CD4-positive, alpha-beta T cell treated with Interleukin-2 at 100 ng/mL for 4 hours (primary cell): Measurements from ENCODE around the gene CACNA1C.

Source experiments
- DNase-seq: peaks from one replicate; pipeline ENCODE4 v3.0.0-alpha.2; 2020; ENCODE audit warnings: low spot score

CACNA1C gene

GRCh38 chr12:2052826-2053678, at the start of gene CACNA1C:
CACNA1C (plus strand) TSS chr12:2052987; CDS start chr12:2053563, 576 bp downstream.
- no peak for DNase-seq

- DNase-seq, result peak; percentile 37
These were observed 49.1 kb upstream of the CACNA1C start for GRCh38 chr12:2003676-2004112.

- DNase-seq, result peak; percentile 94
These were observed 48.5 kb upstream of the CACNA1C start, which contains the start of gene DCP1B for GRCh38 chr12:2004113-2004929. DCP1B (minus strand) TSS chr12:2004457; CDS start chr12:2004431, 26 bp downstream.

- DNase-seq, result no peak
These were observed 44.1 kb upstream of the CACNA1C start for GRCh38 chr12:2008677-2009076.

GRCh38 chr12:2009623-2010022, 43.2 kb upstream of the CACNA1C start:
- DNase-seq, result peak; percentile 6

GRCh38 chr12:2011643-2012607, 40.9 kb upstream of the CACNA1C start:
- no peak for DNase-seq

GRCh38 chr12:2013086-2013485, 39.7 kb upstream of the CACNA1C start:
- DNase-seq, result no peak

- DNase-seq, result no peak
These were observed 39.1 kb upstream of the CACNA1C start for GRCh38 chr12:2013527-2014223.

GRCh38 chr12:2014231-2014630, 38.6 kb upstream of the CACNA1C start:
- no peak for DNase-seq

- DNase-seq, result no peak
These were observed 35.8 kb upstream of the CACNA1C start for GRCh38 chr12:2016862-2017545.

GRCh38 chr12:2017546-2018337, 35.0 kb upstream of the CACNA1C start:
- no peak for DNase-seq

GRCh38 chr12:2018391-2018790, 34.4 kb upstream of the CACNA1C start:
- DNase-seq, result no peak

- no peak for DNase-seq
These were observed 33.7 kb upstream of the CACNA1C start for GRCh38 chr12:2019126-2019525.

GRCh38 chr12:2020511-2020910, 32.3 kb upstream of the CACNA1C start:
- DNase-seq, result no peak

- no peak for DNase-seq
These were observed 29.4 kb upstream of the CACNA1C start for GRCh38 chr12:2023365-2023764.

- DNase-seq, result no peak
These were observed 25.4 kb upstream of the CACNA1C start for GRCh38 chr12:2027351-2027750.

GRCh38 chr12:2029851-2030250, 22.9 kb upstream of the CACNA1C start:
- DNase-seq, result no peak

GRCh38 chr12:2032506-2032905, 20.3 kb upstream of the CACNA1C start:
- DNase-seq, result no peak

- DNase-seq, result peak; percentile 83
These were observed 18.0 kb upstream of the CACNA1C start for GRCh38 chr12:2034633-2035430.
